Left kidney (tissue), 2 donors: ENCODE results near the gene FUT1. TPM values are rescaled to one million over a fixed set of nuclear protein-coding genes. Genes with fewer than 3 reads are reported as not detected.
"Not testable (repeated sequence)": the region's sequence is repeated elsewhere in the genome, so short reads cannot be mapped to it uniquely, and the experiment has no call there.

ENCODE experiments used
- DNase-seq: peaks from one replicate; pipeline ENCODE4 v3.0.0-alpha.2; 2013
- polyA plus RNA-seq: library from polyadenylated mRNA; unstranded; fragments of 120-200 nt; gene quantifications from one replicate; pipeline ENCODE4 v1.2.1, GENCODE V29; 2013; ENCODE audit not compliant: insufficient read length

FUT1 gene
- polyA plus RNA-seq, 1 donor = 3.8 TPM

GRCh38 chr19:48718106-48718505, 34.3 kb downstream of the FUT1 start:
- DNase-seq = not testable (repeated sequence)

GRCh38 chr19:48716562-48717291, 35.7 kb downstream of the FUT1 start:
- DNase-seq = no peak

- no peak for DNase-seq
Measured at GRCh38 chr19:48715681-48716171, 36.7 kb downstream of the FUT1 start.

- DNase-seq = no peak
Measured at GRCh38 chr19:48714759-48715675, 37.4 kb downstream of the FUT1 start.

- DNase-seq = peak; percentile 100
Measured at GRCh38 chr19:48713864-48714755, 38.3 kb downstream of the FUT1 start.

GRCh38 chr19:48713041-48713863, 39.2 kb downstream of the FUT1 start:
- no peak for DNase-seq

- no peak for DNase-seq
Measured at GRCh38 chr19:48711106-48711662, 41.3 kb downstream of the FUT1 start.

GRCh38 chr19:48708471-48708870, 44.0 kb downstream of the FUT1 start:
- DNase-seq = no peak

GRCh38 chr19:48705431-48705830, 47.0 kb downstream of the FUT1 start:
- DNase-seq = no peak

GRCh38 chr19:48703316-48703715, 49.1 kb downstream of the FUT1 start:
- DNase-seq = no peak

- no peak for DNase-seq
Measured at GRCh38 chr19:48702701-48703100, 49.7 kb downstream of the FUT1 start.

- no peak for DNase-seq
Measured at GRCh38 chr19:48698046-48698445, 54.4 kb downstream of the FUT1 start.

Other genes with a start within 250 kb of the FUT1 start
- 2.0 TPM for gene LMTK3, start 240.8 kb downstream of the FUT1 start, polyA plus RNA-seq
- 0.38 TPM for gene SULT2B1, start 200.5 kb downstream of the FUT1 start, polyA plus RNA-seq
- not detected for gene SPACA4, start 145.9 kb downstream of the FUT1 start, polyA plus RNA-seq
- 0.57 TPM for gene FAM83E, start 137.6 kb downstream of the FUT1 start, polyA plus RNA-seq
- gene RPL18, start 133.5 kb downstream of the FUT1 start, polyA plus RNA-seq = 969 TPM
- gene SPHK2, start 133.1 kb downstream of the FUT1 start, polyA plus RNA-seq = 19.9 TPM
- gene DBP, start 115.3 kb downstream of the FUT1 start, polyA plus RNA-seq = 9.5 TPM
- gene CA11, start 106.5 kb downstream of the FUT1 start, polyA plus RNA-seq = 21.1 TPM
- 1.1 TPM for gene NTN5, start 79.6 kb downstream of the FUT1 start, polyA plus RNA-seq
- 3.5 TPM for gene FUT2, start 56.7 kb downstream of the FUT1 start, polyA plus RNA-seq
- gene MAMSTR, start 32.9 kb downstream of the FUT1 start, polyA plus RNA-seq = 6.0 TPM
- 11.9 TPM for gene RASIP1, start 12.0 kb downstream of the FUT1 start, polyA plus RNA-seq
- gene IZUMO1, start 5.7 kb downstream of the FUT1 start, polyA plus RNA-seq = 1.1 TPM
- gene FGF21, start 2.9 kb upstream of the FUT1 start, polyA plus RNA-seq = not detected
- 39.9 TPM for gene BCAT2, start 58.4 kb upstream of the FUT1 start, polyA plus RNA-seq
- 27.4 TPM for gene HSD17B14, start 83.8 kb upstream of the FUT1 start, polyA plus RNA-seq
- gene PLEKHA4, start 116.0 kb upstream of the FUT1 start, polyA plus RNA-seq = 23.1 TPM
- gene PPP1R15A, start 119.8 kb upstream of the FUT1 start, polyA plus RNA-seq = 33.8 TPM
- gene TULP2, start 146.1 kb upstream of the FUT1 start, polyA plus RNA-seq = 1.6 TPM
- 238 TPM for gene NUCB1, start 147.7 kb upstream of the FUT1 start, polyA plus RNA-seq
- gene DHDH, start 181.1 kb upstream of the FUT1 start, polyA plus RNA-seq = 4.6 TPM
- 64.5 TPM for gene BAX, start 202.2 kb upstream of the FUT1 start, polyA plus RNA-seq
- gene FTL, start 212.7 kb upstream of the FUT1 start, polyA plus RNA-seq = 2,202 TPM
- gene GYS1, start 240.7 kb upstream of the FUT1 start, polyA plus RNA-seq = 52.2 TPM
- gene RUVBL2, start 241.2 kb upstream of the FUT1 start, polyA plus RNA-seq = 80.2 TPM